GM03348 (cell line): ENCODE data around the gene DRGX.

ENCODE experiments used
- DNase-seq: peaks from one replicate; pipeline ENCODE4 v3.0.0; 2012; ENCODE audit warnings: low spot score

The DRGX gene

DNA sequence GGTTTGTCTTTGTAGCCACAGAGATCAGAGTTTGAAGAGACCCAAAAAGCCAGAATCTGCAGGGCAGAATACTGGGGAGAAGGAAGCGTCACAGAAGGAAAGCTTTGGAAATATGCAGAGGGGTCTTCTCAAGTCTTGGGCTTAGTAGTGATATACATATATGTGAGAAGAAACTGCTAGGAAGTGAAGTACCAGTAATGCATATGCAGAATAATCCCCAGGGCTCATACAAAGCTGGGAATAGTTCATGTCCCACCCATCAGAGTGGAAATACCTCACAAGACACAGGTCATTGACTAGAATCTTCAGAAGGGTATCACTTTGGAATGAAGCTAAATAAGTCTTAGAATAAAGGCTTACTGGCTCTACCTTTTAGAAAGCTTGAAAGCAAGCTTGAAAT lies 57.3 kb downstream of the DRGX start:
- DNase-seq: no peak

DNA sequence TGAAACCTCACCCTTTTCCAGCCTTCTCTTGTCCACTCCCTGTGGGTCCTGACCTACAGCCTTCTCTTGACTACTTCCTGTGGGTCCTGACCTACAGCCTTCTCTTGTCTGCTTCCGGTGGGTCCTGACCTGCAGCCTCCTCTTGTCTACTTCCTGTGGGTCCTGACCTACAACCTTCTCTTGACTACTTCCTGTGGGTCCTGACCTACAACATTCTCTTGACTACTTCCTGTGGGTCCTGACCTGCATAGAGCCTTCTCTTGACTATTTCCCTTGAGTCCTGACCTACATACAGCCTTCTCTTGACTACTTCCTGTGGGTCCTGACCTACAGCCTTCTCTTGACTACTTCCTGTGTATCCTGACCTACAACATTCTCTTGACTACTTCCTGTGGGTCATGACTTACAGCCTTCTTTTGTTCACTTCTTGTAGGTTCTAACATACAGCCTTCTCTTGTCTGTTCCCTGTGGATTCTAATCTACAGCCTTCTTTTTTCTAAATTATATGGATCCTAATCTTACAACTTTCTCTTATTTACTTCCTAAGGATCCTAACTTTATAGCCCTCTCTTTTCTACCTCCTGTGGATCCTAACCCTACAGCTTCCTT lies 60.4 kb downstream of the DRGX start:
- no peak for DNase-seq

DNA sequence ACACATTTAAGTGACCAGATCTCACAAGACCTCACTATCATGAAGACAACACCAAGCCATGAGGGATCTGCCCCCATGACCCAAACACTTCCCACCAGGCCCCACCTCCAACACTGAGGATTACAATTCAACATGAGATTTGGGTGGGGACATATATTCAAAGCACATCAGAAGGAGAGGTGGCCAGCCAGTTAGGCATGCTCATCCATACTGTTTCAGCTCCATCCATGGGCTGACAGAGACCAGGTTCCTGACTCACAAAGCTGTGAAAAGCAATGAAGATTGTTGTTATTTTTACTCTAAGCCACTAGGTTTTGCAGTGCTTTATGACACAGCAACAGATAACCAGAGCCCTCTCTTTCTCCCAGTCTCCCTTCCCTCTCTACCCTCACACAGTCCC lies 60.9 kb downstream of the DRGX start:
- no peak for DNase-seq

DNA sequence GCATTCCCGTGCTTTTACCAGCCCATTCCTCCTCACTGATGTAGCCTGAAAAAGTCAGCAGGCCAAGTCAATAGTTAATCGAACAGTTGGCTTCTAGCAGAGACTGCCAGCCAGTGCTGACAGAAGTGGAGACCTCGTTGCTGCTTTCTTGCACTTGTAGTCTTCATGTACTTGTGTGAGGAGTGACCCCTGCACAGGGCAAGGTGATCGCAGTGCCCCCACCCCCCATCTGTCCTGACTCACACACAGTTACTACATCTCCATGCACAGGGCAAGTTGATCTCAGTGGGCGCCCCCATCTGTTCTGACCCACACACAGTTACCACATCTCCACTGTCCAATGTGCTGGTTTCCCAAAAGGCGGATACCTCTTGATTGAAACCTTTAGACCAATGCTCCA lies 62.7 kb downstream of the DRGX start:
- DNase-seq: no peak

DNA sequence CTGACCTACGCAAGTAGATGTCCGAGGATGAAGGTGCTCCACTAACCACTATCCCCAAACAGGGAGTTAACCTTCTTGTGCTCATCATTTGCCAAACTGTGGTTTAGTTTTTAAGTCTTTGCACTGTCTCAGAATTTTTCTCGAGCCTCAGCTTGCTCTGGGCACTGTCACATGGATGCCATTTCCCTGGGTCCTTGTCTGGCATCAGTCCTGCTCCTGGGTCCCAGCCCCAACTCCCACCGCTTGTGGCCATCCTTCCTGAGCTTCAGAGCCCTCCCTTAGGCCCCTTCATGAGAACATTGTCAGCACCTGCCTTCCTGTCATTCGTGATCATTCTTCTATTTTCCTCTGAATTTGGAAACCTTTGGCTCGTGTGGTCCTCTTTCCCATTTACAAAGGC lies 63.1 kb downstream of the DRGX start:
- DNase-seq: no peak

DNA sequence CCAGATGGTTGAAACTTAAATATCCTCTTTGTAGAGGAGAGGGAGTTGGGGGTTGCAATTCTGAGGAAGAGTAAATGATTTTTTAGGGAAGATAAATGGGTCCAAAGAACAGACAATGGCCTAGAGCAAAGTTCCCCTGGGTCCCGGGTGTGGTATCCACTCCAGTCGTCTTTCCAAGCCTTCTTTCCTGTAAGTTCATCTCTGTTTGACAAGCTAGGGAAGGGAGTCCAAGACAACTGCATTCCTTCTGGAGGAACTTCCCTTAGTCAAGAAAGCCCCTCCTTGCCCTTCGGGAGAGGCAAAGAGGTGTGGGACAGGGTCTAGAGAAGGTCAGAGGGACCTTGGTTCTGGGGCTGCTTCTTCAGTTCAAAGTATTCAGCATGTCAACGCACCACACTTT lies 63.6 kb downstream of the DRGX start:
- no peak for DNase-seq

DNA sequence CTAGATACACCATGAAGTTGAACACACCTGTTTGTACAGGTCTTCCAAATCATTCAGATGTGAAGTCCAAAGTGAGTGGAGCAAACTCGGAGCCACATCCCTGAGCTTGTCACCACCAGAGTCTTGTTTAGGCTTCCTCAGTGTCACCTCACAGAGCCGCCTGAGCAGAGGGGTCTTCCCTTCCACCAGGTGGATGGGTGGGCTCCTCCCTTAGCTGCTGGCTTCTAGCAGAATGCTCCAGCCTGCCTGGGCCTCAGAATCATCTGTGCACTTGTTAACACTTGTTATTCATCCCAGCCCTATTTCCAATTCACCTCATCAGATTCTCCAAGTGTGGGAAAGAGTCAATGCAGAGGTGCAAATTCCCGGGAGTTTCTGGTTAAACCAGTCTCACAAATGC lies 64.5 kb downstream of the DRGX start:
- no peak for DNase-seq

DNA sequence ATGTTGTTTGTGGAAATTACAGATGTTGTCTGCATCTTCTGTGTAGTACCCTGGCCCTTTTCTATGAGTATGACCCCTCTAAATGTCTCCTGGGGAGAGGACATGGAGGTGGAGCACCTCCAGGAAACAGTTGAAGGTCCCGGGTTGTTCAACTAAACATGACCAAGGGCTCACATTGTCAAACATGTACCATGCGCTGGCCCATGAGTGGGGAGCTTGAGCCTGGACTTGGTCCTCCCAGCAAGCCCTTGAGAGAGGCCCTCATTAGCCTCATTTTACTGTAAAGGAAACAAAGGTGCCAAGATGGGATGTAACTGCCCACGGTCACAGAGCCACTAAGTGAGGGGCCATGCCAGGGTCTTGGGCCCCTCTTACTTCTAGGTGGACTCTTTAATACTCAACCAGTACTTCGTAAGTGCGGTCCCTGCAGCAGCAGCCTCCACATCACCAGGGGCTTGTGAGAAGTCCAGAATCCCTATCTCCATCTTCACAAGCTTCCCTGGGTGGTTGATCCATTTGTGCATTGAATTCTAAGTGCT lies 65.7 kb downstream of the DRGX start:
- no peak for DNase-seq

DNA sequence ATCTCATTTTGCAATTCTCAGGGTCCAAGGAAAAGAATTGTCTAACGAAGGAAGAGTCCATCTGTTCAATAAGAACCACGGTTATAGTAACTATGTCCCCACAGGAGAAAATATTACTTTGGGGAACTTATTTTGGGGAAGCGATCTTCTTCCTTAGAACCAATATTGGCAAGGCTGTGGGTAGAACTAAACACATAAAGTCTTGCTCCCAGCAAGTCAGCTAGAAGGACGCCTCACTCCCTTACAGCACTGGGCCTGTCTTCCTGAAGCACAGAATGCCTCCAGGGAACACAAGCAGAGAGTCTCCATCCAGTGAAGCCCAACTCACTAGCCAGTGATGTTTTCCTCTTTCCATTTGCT lies 66.8 kb downstream of the DRGX start:
- no peak for DNase-seq

DNA sequence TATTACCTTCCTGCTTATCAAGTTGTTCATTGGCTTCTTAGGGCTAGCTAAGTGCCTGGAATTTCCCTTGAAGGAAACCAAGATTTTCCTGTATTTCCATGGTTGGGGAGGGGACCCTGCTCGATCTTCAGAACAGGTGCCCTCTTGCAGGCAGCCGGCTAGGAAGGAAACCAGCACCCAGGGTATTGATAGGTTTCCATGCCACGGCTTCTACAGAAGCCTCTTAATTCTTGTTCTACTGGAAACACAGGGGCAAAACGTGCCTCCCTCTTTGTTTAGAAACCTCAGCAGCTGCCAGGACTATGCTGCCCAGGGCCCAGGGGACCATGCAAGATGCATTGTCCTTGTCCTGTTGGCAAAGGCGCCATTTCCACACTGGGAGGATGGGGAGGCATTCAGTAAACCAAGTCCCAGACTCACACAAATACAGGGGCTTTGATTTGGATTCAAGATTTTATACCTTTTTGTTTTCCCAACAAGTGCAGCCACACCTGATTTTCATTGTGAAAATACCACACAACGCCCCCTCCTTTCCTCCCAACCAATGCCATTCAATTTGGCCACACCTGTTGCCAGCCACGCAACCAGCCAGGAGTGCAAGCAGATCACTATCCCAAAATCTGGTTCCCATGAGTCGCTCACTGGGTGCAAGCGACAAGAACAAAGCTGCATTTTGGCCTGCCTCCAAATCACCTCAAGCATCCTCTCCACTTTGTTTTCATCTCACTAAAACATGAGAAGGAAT lies 67.3 kb downstream of the DRGX start:
- DNase-seq: no peak

DNA sequence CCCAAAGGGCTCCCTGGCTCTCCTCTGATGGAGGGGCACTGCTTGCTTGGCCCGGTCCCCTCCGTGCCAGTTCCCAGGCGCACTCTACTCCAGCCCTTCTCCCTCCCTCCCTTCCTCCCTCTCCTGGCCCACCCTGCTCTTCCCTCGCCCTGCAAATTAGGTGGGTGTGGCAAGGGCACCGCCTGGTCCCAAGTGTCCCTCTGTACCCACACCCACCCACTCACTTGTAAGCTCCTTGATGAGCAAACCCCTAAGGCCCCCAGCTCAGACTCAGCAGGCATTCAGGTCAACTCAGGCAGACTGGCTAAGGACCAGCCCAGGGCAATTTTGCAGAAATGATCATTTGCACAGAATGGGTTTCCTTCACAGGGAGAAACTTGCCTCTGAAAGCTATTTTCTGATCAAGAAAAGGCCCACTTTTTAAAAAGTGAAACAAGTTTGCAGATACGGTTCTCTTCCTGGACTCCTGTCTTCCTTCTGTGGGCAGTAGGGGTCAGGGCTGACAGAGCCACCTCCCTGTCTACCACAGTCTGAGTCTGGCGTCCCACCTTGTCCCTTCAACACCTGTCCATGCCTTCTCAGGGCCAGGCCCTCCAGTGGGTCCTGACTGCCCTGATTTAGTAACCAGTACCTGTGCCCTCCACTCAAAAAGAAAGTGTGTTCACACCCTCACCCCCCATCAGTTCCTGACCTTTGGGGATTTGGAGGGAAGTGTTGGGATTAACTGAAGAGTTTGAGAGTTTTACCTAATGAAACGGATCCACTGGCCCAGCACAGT lies 68.7 kb downstream of the DRGX start:
- DNase-seq: no peak

DNA sequence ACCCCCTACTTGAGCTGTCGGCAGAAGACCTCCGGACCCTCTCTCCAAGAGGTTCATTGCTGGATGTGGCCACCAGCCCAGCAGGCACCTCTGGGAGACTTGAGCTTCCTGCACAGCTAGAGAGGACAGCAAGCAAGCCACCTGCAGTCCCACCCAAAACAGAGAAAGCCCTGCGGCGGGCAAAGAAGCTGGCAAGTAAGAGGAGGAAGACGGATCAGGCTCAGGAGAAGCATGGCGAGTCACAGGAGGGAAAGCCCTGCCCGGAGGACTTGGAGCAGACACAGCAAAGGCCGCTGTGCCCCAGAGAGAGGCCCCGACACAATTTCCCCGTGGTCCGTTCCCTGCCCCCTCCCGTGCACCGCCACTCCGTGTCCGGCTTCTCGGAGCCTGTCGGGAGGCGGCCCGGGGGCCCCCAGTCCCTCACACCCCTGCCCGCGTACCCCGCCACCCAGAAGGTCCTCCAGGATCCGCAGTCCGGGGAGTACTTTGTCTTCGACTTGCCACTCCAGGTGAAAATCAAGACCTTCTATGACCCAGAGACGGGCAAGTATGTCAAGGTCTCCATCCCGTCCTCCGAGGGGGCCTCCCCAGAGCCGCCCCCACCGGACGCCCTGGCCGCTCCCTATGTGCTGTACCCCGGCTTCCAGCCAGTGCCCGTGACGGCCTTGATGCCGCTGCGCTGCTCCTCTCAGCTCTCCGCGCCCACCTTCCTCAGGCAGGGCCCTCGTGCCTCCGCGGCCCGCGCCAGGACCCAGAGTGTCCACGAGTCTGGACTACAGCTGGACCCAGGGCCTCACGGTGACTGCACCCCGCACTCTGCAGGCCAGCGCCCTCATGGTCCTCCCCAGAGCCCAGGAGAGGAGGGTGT lies 69.7 kb downstream of the DRGX start:
- no peak for DNase-seq

DNA sequence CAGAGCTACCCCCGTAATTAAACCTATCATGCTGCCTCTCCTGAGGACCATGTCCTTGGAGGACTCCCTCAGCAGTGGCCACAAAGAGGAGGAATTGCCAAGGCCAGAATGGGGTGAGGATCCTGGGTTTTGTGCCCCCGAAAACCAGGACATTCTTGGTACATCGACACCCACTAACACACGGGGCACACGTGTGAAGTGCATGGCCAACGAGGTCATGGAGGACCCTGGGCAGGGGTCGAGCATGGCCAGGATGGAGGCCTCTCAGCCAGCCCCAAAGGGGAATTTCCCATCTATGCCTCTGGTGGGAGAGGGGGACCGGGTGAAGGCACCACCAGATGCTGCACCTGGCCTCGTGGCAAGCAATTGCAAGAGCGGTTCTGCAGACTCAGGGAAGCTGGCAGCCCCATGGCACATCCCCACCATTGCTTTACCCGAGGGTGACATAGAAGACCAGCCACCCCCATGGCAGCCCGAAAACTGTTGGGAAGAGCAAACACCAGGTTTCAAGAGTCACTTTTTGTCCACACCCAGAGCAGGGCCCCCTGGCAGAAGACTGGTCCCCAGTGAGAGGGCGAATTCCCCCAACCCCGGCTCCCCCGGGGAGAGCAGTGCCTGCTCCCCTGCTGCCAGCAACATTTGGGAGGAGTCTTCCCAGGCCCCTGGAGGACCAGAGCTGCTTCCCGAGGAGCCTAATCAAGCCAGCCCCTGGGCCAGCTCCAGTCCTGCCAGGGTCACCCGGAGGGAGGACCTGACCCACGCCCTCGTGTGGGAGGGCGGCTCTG lies 70.6 kb downstream of the DRGX start:
- DNase-seq: no peak

DNA sequence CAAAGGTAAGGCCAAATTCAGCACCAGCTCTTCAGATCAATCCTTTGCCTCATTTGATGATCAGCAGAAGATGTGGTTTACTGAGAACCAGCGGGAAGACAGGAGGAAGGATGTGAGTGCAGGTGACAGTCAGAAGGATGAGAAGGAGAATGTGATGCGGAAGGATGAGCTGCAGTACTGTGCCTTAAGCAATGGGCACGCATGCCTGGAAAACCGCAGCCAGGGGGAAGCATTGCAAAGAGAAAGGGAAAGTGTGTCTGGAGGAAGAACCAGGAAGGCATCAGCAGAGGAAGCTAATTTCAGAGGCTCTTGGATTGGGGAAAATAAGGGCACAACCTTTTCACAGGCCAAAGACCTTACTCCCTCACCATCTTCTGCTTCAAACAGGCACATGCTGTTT lies 71.2 kb downstream of the DRGX start:
- no peak for DNase-seq

DNA sequence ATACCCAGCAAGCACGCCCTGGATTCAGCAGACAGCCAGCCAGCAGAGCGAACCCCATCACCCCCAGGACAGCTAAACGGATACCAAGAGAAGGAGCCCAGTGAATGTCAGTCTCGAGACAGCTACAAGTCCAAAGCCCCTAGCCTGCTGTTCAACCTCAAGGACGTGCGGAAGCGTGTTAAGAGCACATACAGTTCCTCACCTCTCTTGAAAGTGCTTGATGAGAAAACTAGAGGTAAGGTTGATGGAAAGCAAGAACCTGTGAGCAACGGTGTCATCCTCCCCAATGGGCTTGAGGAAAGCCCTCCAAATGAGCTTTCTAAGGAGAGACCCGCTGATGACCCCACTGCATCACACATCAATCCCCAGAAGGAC lies 72.0 kb downstream of the DRGX start:
- no peak for DNase-seq

DNA sequence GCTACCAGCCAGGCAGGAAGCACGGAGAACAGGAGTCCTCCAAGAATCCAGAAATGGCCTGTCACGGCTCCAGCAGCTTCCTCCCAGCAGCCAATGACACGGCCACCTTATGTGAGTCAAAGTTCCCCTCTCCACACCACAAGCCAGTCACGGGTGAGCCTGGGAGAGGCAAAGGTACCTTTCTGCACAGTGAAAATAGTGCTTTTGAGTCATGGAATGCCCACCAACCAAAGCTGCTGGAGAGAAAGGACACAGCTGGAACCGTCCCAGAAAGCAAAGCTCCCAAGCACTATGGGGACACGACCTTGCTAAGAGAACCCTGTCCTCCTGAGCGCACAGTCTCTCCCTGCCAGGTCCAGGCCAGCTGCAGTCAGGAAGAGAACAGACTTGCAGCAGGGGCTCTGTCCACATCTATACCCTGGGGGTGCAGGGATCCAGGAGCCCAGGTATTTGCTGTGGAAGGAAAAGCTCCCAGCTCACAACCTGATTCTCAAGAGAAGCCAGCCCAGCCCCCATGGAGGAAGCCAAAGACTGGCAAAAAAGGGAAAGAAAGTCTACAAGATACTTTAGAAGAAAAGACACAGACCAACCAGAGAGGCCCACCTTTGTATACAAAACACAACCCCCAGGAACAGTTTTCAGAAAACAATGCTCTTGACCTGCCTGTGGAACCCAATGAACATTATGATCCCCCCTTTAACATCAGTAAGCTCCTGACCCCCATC lies 72.6 kb downstream of the DRGX start:
- DNase-seq: no peak

DNA sequence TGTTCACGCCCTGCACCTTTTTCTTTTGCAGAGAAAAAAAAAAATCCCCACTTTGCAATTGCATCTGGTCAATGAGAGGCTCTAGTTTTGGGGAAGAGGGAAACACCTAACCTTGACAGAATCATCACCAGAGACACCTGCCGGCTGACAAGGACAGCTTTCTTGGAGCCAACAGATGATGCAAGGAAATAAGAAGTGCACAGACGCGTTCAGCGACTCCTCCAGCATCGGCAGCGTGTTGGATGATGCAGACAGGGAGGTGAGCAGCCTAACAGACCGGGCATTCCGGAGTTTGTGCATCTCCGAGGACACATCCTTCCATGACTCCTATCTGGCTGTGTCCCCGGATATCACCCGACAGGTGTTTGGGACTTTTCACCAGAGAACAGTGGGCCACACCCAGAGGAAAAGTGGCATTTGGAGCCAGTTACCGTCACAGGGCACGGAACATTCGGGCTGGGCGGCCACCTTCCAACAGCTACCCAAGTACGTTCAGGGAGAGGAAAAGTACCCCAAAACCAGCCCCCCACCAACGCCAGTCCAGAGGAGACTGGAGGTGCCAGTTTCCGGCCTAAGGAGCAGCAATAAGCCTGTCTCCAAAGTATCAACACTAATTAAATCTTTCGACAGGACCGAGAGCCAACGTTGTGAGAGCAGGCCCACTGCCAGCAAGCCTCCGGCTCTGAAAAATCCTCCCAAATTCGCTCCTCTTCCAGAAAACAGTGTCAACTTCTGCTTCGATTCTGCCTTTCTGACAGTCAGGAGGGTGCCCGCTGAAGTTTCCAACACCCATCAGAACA lies 73.3 kb downstream of the DRGX start:
- DNase-seq: no peak

DNA sequence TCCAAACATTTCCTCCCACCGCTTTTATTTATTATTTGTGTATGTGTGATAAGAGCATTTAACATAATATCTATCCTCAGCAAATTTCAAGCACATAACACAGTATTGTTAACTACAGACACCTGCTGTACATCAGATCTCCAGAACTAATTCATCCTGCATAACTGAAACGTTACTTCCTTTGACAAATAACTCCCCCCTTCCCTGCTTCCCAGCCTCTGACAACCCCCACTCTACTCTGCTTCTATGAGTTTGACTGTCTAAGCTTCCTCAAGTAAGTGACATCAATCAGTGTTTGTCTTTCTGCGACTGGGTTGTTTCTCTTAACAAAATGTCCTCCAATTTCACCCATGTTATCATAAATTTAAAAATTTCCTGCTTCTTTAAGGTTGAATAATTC lies 74.9 kb downstream of the DRGX start:
- no peak for DNase-seq

DNA sequence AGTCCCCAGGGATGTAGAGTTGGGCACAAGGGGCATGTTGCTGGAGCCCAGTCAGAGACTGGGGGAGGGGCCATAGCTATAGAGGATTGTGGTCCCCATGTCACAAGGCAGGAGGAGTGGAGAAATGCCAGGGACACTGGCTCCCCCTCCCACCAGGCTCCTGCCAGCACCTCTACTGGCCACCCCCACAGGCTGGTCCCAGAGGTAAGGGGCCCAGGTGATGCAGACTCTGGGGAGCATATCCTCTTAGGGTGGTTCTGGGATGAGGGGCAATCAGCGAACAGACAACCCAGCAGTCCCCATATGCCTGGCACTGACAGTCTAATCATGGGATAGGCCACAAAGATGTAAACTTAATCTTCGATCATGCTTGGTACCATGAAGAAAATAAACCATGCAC lies 75.7 kb downstream of the DRGX start:
- no peak for DNase-seq

DNA sequence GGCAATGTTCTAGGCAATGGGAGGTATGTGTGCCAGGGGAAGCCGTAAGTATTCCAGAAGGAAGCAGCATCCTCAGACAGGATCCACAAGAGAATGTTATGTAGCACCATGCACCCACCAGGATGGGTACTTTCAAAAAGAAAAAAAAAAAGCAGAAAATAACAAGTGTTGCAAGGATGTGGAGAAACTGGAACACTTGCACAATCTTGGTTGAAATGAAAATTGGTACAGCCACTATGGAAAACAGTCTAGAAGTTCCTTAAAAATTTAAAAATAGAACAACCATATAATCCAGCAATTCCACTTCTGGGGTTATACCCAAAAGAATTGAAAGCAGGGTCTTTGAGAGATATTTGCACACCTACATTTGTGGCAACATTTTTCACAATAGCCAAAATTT lies 76.7 kb downstream of the DRGX start:
- no peak for DNase-seq
